ES-I3 (cell line): ENCODE results near the gene NXPE4.
"Not testable (repeated sequence)": the region's sequence is repeated elsewhere in the genome, so short reads cannot be mapped to it uniquely, and the experiment has no call there.

Experiments
- H3K36me3 ChIP-seq: 2 replicates; pipeline ENCODE4 v1.6.1; 2013; ENCODE audit warnings: mild to moderate bottlenecking, low read length, control low read depth, moderate library complexity; ENCODE audit not compliant: insufficient read depth
- H3K4me1 ChIP-seq: 2 replicates; pipeline ENCODE4 v1.6.1; 2013; ENCODE audit warnings: mild to moderate bottlenecking, control low read depth, low read length; ENCODE audit not compliant: insufficient read depth
- H3K9ac ChIP-seq: 2 replicates; pipeline ENCODE4 v1.6.1; 2013; ENCODE audit warnings: low read depth, mild to moderate bottlenecking, low read length, moderate library complexity
- H3K9me3 ChIP-seq: 2 replicates; pipeline ENCODE4 v1.6.1; 2013; ENCODE audit warnings: mild to moderate bottlenecking, low read length, moderate library complexity; ENCODE audit not compliant: control insufficient read depth, insufficient read depth

NXPE4 gene

GRCh38 chr11:114604886-114605285 lies 9.3 kb upstream of the NXPE4 start:
- H3K36me3 ChIP-seq: no peaks in the 10 kb centered on the region
- H3K9me3 ChIP-seq: peaks cover 4% of the 10 kb centered on the region; the same call in 1 of the 2 replicates
- H3K4me1 ChIP-seq: no peaks in the 10 kb centered on the region
- no peak overlapping the region for H3K9ac ChIP-seq

- Histone ChIP-seq H3K36me3 (no peaks in the 10 kb centered on the region), H3K9me3 (peaks cover 4% of the 10 kb centered on the region; the same call in 1 of the 2 replicates), H3K9ac (no peak overlapping the region), H3K4me1 (no peaks in the 10 kb centered on the region)
Observed at GRCh38 chr11:114604179-114604813, 8.7 kb upstream of the NXPE4 start.

- H3K36me3 ChIP-seq, H3K9me3 ChIP-seq, H3K9ac ChIP-seq, H3K4me1 ChIP-seq: not testable (repeated sequence)
Observed at GRCh38 chr11:114603151-114603550, 7.6 kb upstream of the NXPE4 start.

GRCh38 chr11:114598461-114598860 lies 2.9 kb upstream of the NXPE4 start:
- H3K9ac ChIP-seq: no peak overlapping the region
- H3K36me3 ChIP-seq: no peaks in the 10 kb centered on the region
- H3K4me1 ChIP-seq: no peaks in the 10 kb centered on the region
- 0 out of 2 replicates have a peak, but pooled peaks cover 3% of the 10 kb centered on the region for H3K9me3 ChIP-seq

GRCh38 chr11:114596175-114596919 lies 761 bp upstream of the NXPE4 start:
- Histone ChIP-seq H3K4me1 (no peaks in the 10 kb centered on the region), H3K36me3 (no peaks in the 10 kb centered on the region), H3K9me3 (no peaks in the 10 kb centered on the region), H3K9ac (no peak overlapping the region)

- no peaks in the 10 kb centered on the region for H3K4me1 ChIP-seq
- no peaks in the 10 kb centered on the region for H3K36me3 ChIP-seq
- no peak overlapping the region for H3K9ac ChIP-seq
- no peaks in the 10 kb centered on the region for H3K9me3 ChIP-seq
Observed at GRCh38 chr11:114594703-114595102, 883 bp downstream of the NXPE4 start.

GRCh38 chr11:114587398-114587953 lies 8.1 kb downstream of the NXPE4 start:
- no peaks in the 10 kb centered on the region for H3K36me3 ChIP-seq
- H3K4me1 ChIP-seq: no peaks in the 10 kb centered on the region
- H3K9me3 ChIP-seq: peaks cover 15% of the 10 kb centered on the region
- no peak overlapping the region for H3K9ac ChIP-seq

GRCh38 chr11:114586797-114587196 lies 8.8 kb downstream of the NXPE4 start:
- Histone ChIP-seq H3K36me3 (no peaks in the 10 kb centered on the region), H3K9me3 (peaks cover 15% of the 10 kb centered on the region), H3K4me1 (no peaks in the 10 kb centered on the region), H3K9ac (no peak overlapping the region)

GRCh38 chr11:114571712-114572111 lies 23.9 kb downstream of the NXPE4 start:
- Histone ChIP-seq H3K9me3 (no peaks in the 10 kb centered on the region), H3K9ac (no peak overlapping the region), H3K36me3 (no peaks in the 10 kb centered on the region), H3K4me1 (peaks cover 5% of the 10 kb centered on the region; the same call in 1 of the 2 replicates)

GRCh38 chr11:114569801-114570200 lies 25.8 kb downstream of the NXPE4 start:
- Histone ChIP-seq H3K4me1 (peaks cover 15% of the 10 kb centered on the region; the same call in 1 of the 2 replicates), H3K9me3 (no peaks in the 10 kb centered on the region), H3K36me3 (no peaks in the 10 kb centered on the region)

GRCh38 chr11:114566276-114566675 lies 29.3 kb downstream of the NXPE4 start:
- Histone ChIP-seq H3K4me1 (peaks cover 15% of the 10 kb centered on the region; the same call in 1 of the 2 replicates), H3K36me3 (no peaks in the 10 kb centered on the region), H3K9me3 (no peaks in the 10 kb centered on the region), H3K9ac (no peak overlapping the region)

More at GRCh38 chr11:114569801-114570200, 25.8 kb downstream of the NXPE4 start:
- no peak overlapping the region for H3K9ac ChIP-seq

GRCh38 chr11:114564831-114565230 lies 30.8 kb downstream of the NXPE4 start:
- H3K9me3 ChIP-seq: no peaks in the 10 kb centered on the region
- no peak overlapping the region for H3K9ac ChIP-seq
- no peaks in the 10 kb centered on the region for H3K36me3 ChIP-seq
- peaks cover 15% of the 10 kb centered on the region; the same call in 1 of the 2 replicates for H3K4me1 ChIP-seq

GRCh38 chr11:114563077-114563476 lies 32.5 kb downstream of the NXPE4 start:
- Histone ChIP-seq H3K9ac (no peak overlapping the region), H3K36me3 (no peaks in the 10 kb centered on the region), H3K4me1 (peaks cover 15% of the 10 kb centered on the region; the same call in 1 of the 2 replicates), H3K9me3 (no peaks in the 10 kb centered on the region)

- Histone ChIP-seq H3K9me3 (no peaks in the 10 kb centered on the region), H3K4me1 (peaks cover 15% of the 10 kb centered on the region; the same call in 1 of the 2 replicates), H3K36me3 (no peaks in the 10 kb centered on the region), H3K9ac (no peak overlapping the region)
Observed at GRCh38 chr11:114562166-114562916, 33.2 kb downstream of the NXPE4 start.
